ENCODE measurements around the gene EIF3L.

- TF ChIP-seq ZFP30 (CRISPR knock-in tag; IDR thresholded peaks at IDR 0.05): no peak
- TF ChIP-seq, protein P1, sequence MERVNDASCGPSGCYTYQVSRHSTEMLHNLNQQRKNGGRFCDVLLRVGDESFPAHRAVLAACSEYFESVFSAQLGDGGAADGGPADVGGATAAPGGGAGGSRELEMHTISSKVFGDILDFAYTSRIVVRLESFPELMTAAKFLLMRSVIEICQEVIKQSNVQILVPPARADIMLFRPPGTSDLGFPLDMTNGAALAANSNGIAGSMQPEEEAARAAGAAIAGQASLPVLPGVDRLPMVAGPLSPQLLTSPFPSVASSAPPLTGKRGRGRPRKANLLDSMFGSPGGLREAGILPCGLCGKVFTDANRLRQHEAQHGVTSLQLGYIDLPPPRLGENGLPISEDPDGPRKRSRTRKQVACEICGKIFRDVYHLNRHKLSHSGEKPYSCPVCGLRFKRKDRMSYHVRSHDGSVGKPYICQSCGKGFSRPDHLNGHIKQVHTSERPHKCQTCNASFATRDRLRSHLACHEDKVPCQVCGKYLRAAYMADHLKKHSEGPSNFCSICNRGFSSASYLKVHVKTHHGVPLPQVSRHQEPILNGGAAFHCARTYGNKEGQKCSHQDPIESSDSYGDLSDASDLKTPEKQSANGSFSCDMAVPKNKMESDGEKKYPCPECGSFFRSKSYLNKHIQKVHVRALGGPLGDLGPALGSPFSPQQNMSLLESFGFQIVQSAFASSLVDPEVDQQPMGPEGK (CRISPR knock-in tag; IDR thresholded peaks at IDR 0.05; ENCODE audit: borderline replicate concordance): no peak
- TF ChIP-seq ZNF70 (CRISPR knock-in tag; IDR thresholded peaks at IDR 0.05): no peak
- TF ChIP-seq OSR1 (CRISPR knock-in tag; IDR thresholded peaks at IDR 0.05): no peak
- TF ChIP-seq, protein P2, sequence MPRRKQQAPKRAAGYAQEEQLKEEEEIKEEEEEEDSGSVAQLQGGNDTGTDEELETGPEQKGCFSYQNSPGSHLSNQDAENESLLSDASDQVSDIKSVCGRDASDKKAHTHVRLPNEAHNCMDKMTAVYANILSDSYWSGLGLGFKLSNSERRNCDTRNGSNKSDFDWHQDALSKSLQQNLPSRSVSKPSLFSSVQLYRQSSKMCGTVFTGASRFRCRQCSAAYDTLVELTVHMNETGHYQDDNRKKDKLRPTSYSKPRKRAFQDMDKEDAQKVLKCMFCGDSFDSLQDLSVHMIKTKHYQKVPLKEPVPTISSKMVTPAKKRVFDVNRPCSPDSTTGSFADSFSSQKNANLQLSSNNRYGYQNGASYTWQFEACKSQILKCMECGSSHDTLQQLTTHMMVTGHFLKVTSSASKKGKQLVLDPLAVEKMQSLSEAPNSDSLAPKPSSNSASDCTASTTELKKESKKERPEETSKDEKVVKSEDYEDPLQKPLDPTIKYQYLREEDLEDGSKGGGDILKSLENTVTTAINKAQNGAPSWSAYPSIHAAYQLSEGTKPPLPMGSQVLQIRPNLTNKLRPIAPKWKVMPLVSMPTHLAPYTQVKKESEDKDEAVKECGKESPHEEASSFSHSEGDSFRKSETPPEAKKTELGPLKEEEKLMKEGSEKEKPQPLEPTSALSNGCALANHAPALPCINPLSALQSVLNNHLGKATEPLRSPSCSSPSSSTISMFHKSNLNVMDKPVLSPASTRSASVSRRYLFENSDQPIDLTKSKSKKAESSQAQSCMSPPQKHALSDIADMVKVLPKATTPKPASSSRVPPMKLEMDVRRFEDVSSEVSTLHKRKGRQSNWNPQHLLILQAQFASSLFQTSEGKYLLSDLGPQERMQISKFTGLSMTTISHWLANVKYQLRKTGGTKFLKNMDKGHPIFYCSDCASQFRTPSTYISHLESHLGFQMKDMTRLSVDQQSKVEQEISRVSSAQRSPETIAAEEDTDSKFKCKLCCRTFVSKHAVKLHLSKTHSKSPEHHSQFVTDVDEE (CRISPR knock-in tag; IDR thresholded peaks at IDR 0.05): no peak
These were observed 55.6 kb downstream of the EIF3L start for GRCh38 chr22:37904572-37905533.
